MM.1S (cell line): ENCODE measurements around the gene IGFL1.
"Not testable (repeated sequence)": the region's sequence is repeated elsewhere in the genome, so short reads cannot be mapped to it uniquely, and the experiment has no call there.

Experiments used
- DNase-seq: peaks from one replicate; pipeline ENCODE4 v3.0.0-alpha.2; 2015
- H2AFZ ChIP-seq: fragments of 300-600 bp; sonication (generic); 2 replicates; pipeline ENCODE4 v1.6.0; 2016; ENCODE audit warnings: antibody characterized with exemption, low read length
- H3F3A ChIP-seq: fragments of 300-600 bp; sonication (generic); 2 replicates; pipeline ENCODE4 v1.6.1; 2016; ENCODE audit warnings: mild to moderate bottlenecking, antibody characterized with exemption, low read length, moderate library complexity, mixed read lengths; ENCODE audit not compliant: insufficient read depth
- H3K27ac ChIP-seq: fragments of 300-600 bp; sonication (generic); 2 replicates; pipeline ENCODE4 v1.5.1; 2016; ENCODE audit warnings: mild to moderate bottlenecking, low read length
- H3K27me3 ChIP-seq: fragments of 300-600 bp; sonication (generic); replicated peaks from 2 replicates; pipeline ENCODE4 v1.6.0; 2016; ENCODE audit warnings: low read length; ENCODE audit not compliant: insufficient read depth
- H3K36me3 ChIP-seq: fragments of 300-600 bp; sonication (generic); replicated peaks from 2 replicates; pipeline ENCODE4 v1.6.1; 2016; ENCODE audit warnings: mild to moderate bottlenecking, low read length, mixed read lengths; ENCODE audit not compliant: insufficient read depth
- H3K4me1 ChIP-seq: fragments of 300-600 bp; sonication (generic); 2 replicates; pipeline ENCODE4 v1.6.1; 2016; ENCODE audit warnings: low read length, mixed read lengths
- H3K4me2 ChIP-seq: fragments of 300-600 bp; sonication (generic); 2 replicates; pipeline ENCODE4 v1.6.0; 2016; ENCODE audit warnings: low read depth, low read length
- H3K4me3 ChIP-seq: fragments of 300-600 bp; sonication (generic); 2 replicates; pipeline ENCODE4 v1.5.1; 2016; ENCODE audit warnings: low read length, mixed read lengths
- H3K79me2 ChIP-seq: fragments of 300-600 bp; sonication (generic); 2 replicates; pipeline ENCODE4 v1.6.1; 2016; ENCODE audit warnings: mixed run types, low read length, mixed read lengths
- H3K9ac ChIP-seq: fragments of 300-600 bp; sonication (generic); 2 replicates; pipeline ENCODE4 v1.6.1; 2016; ENCODE audit warnings: low read length, mixed read lengths
- H3K9me2 ChIP-seq: fragments of 300-600 bp; sonication (generic); replicated peaks from 2 replicates; pipeline ENCODE4 v1.6.1; 2016; ENCODE audit warnings: mild to moderate bottlenecking, low read length, mixed read lengths; ENCODE audit not compliant: insufficient read depth
- H3K9me3 ChIP-seq: fragments of 300-600 bp; sonication (generic); replicated peaks from 2 replicates; pipeline ENCODE4 v1.6.1; 2016; ENCODE audit warnings: mild to moderate bottlenecking, low read length, mixed read lengths; ENCODE audit not compliant: insufficient read depth
- H4K20me1 ChIP-seq: fragments of 300-600 bp; sonication (generic); 2 replicates; pipeline ENCODE4 v1.6.1; 2016; ENCODE audit warnings: mild to moderate bottlenecking, low read length, moderate library complexity, mixed read lengths; ENCODE audit not compliant: insufficient read depth
- CTCF ChIP-seq: fragments of 300-600 bp; sonication (generic); IDR thresholded peaks from 2 replicates; pipeline ENCODE4 v1.5.1; 2016; ENCODE audit warnings: antibody characterized with exemption, low read length, mixed read lengths
- EZH2 ChIP-seq: fragments of 300-600 bp; sonication (generic); optimal IDR thresholded peaks from 2 replicates; pipeline ENCODE3; 2017; ENCODE audit warnings: low read depth, mild to moderate bottlenecking, antibody characterized with exemption, low read length, mixed read lengths
- EZH2phosphoT487 ChIP-seq: fragments of 300-600 bp; sonication (generic); IDR thresholded peaks from 2 replicates; pipeline ENCODE4 v1.6.1; 2018; ENCODE audit warnings: antibody characterized with exemption, low read length

IGFL1 gene

GRCh38 chr19:46220038-46220615 lies 9.4 kb upstream of the IGFL1 start:
- Histone ChIP-seq H3K27ac (no peak overlapping the region), H3K4me3 (no peak overlapping the region), H3K4me2 (no peak overlapping the region), H3K9me2 (no peaks in the 10 kb centered on the region), H3K79me2 (no peaks in the 10 kb centered on the region), H3K36me3 (no peaks in the 10 kb centered on the region), H3F3A (no peaks in the 10 kb centered on the region), H3K9me3 (no peaks in the 10 kb centered on the region), H4K20me1 (no peaks in the 10 kb centered on the region), H2AFZ (no peak overlapping the region), H3K4me1 (no peaks in the 10 kb centered on the region), H3K9ac (no peak overlapping the region), H3K27me3 (peaks cover 58% of the 10 kb centered on the region)
- DNase-seq = no peak
- no peak for TF ChIP-seq EZH2
- TF ChIP-seq EZH2phosphoT487 = no peak
- TF ChIP-seq CTCF = no peak

GRCh38 chr19:46221152-46221551 lies 8.4 kb upstream of the IGFL1 start:
- H3K9me3 ChIP-seq = no peaks in the 10 kb centered on the region
- H3K79me2 ChIP-seq = no peaks in the 10 kb centered on the region
- no peaks in the 10 kb centered on the region for H3K36me3 ChIP-seq
- no peak overlapping the region for H3K9ac ChIP-seq
- H4K20me1 ChIP-seq = no peaks in the 10 kb centered on the region
- no peaks in the 10 kb centered on the region for H3K9me2 ChIP-seq
- H3K27ac ChIP-seq = no peak overlapping the region
- no peaks in the 10 kb centered on the region for H3F3A ChIP-seq
- no peak overlapping the region for H3K4me2 ChIP-seq
- no peak overlapping the region for H2AFZ ChIP-seq
- peaks cover 64% of the 10 kb centered on the region for H3K27me3 ChIP-seq
- no peaks in the 10 kb centered on the region for H3K4me1 ChIP-seq
- H3K4me3 ChIP-seq = no peak overlapping the region
- TF ChIP-seq EZH2 (no peak), EZH2phosphoT487 (no peak), CTCF (no peak)
- no peak for DNase-seq

GRCh38 chr19:46221981-46222610 lies 7.4 kb upstream of the IGFL1 start:
- H3K4me1 ChIP-seq = no peaks in the 10 kb centered on the region
- H3K27me3 ChIP-seq = peaks cover 64% of the 10 kb centered on the region
- no peaks in the 10 kb centered on the region for H3K9me2 ChIP-seq
- H3K4me3 ChIP-seq = no peak overlapping the region
- no peak overlapping the region for H3K9ac ChIP-seq
- H2AFZ ChIP-seq = no peak overlapping the region
- no peaks in the 10 kb centered on the region for H3K79me2 ChIP-seq
- H3F3A ChIP-seq = no peaks in the 10 kb centered on the region
- H3K4me2 ChIP-seq = no peak overlapping the region
- no peak for DNase-seq
- no peaks in the 10 kb centered on the region for H3K9me3 ChIP-seq
- H3K27ac ChIP-seq = no peak overlapping the region
- TF ChIP-seq CTCF (no peak), EZH2phosphoT487 (no peak), EZH2 (no peak)
- no peaks in the 10 kb centered on the region for H3K36me3 ChIP-seq
- no peaks in the 10 kb centered on the region for H4K20me1 ChIP-seq

- not testable (repeated sequence) for H3K9ac ChIP-seq, H3K4me2 ChIP-seq, H2AFZ ChIP-seq, H4K20me1 ChIP-seq, H3K79me2 ChIP-seq, H3K36me3 ChIP-seq, H3K9me2 ChIP-seq, H3K9me3 ChIP-seq, H3K4me1 ChIP-seq, H3K4me3 ChIP-seq, DNase-seq, H3F3A ChIP-seq, H3K27ac ChIP-seq
- H3K27me3 ChIP-seq = peaks cover 71% of the 10 kb centered on the region
Measured at GRCh38 chr19:46223787-46224186, 5.8 kb upstream of the IGFL1 start.
